Measurements from ENCODE around the gene KDM8.

KDM8 gene

GRCh38 chr16:27225536-27226360 lies 22.4 kb downstream of the KDM8 start:
- H3K4me2 ChIP-seq (ENCODE audit: low read length): no peak overlapping the region
- no peak overlapping the region for H3K4me3 ChIP-seq (ENCODE audit: low read length)
- no peaks in the 10 kb centered on the region for H3K27me3 ChIP-seq (ENCODE audit: control insufficient read depth, insufficient read depth, low read length)
- no peak overlapping the region for H3K9ac ChIP-seq (ENCODE audit: low read depth, low read length)
- no peaks in the 10 kb centered on the region for H3K9me3 ChIP-seq (replicated peaks; ENCODE audit: low read length)
- H3K4me1 ChIP-seq (ENCODE audit: control insufficient read depth, insufficient read depth, low read length): peaks cover 32% of the 10 kb centered on the region
- peaks cover 28% of the 10 kb centered on the region for H3K36me3 ChIP-seq (ENCODE audit: insufficient read depth, low read length)

GRCh38 chr16:27226476-27226875 lies 23.1 kb downstream of the KDM8 start:
- no peak overlapping the region for H3K9ac ChIP-seq (ENCODE audit: low read depth, low read length)
- H3K4me3 ChIP-seq (ENCODE audit: low read length): no peak overlapping the region
- no peaks in the 10 kb centered on the region for H3K27me3 ChIP-seq (ENCODE audit: control insufficient read depth, insufficient read depth, low read length)
- H3K36me3 ChIP-seq (ENCODE audit: insufficient read depth, low read length): peaks cover 28% of the 10 kb centered on the region
- H3K4me1 ChIP-seq (ENCODE audit: control insufficient read depth, insufficient read depth, low read length): peaks cover 32% of the 10 kb centered on the region
- no peaks in the 10 kb centered on the region for H3K9me3 ChIP-seq (replicated peaks; ENCODE audit: low read length)
- H3K4me2 ChIP-seq (ENCODE audit: low read length): no peak overlapping the region

- Histone ChIP-seq H3K4me3 (ENCODE audit: low read length) (no peak overlapping the region), H3K4me2 (ENCODE audit: low read length) (no peak overlapping the region), H3K9ac (ENCODE audit: low read depth, low read length) (no peak overlapping the region), H3K4me1 (ENCODE audit: control insufficient read depth, insufficient read depth, low read length) (peaks cover 25% of the 10 kb centered on the region), H3K9me3 (replicated peaks; ENCODE audit: low read length) (no peaks in the 10 kb centered on the region), H3K27me3 (ENCODE audit: control insufficient read depth, insufficient read depth, low read length) (no peaks in the 10 kb centered on the region), H3K36me3 (ENCODE audit: insufficient read depth, low read length) (peaks cover 29% of the 10 kb centered on the region)
These were observed 23.8 kb downstream of the KDM8 start for GRCh38 chr16:27226976-27227705.

- H3K9me3 ChIP-seq (replicated peaks; ENCODE audit: low read length): no peaks in the 10 kb centered on the region
- H3K27me3 ChIP-seq (ENCODE audit: control insufficient read depth, insufficient read depth, low read length): no peaks in the 10 kb centered on the region
- H3K4me2 ChIP-seq (ENCODE audit: low read length): no peak overlapping the region
- peaks cover 16% of the 10 kb centered on the region for H3K4me1 ChIP-seq (ENCODE audit: control insufficient read depth, insufficient read depth, low read length)
- no peak overlapping the region for H3K4me3 ChIP-seq (ENCODE audit: low read length)
- H3K9ac ChIP-seq (ENCODE audit: low read depth, low read length): no peak overlapping the region
- peaks cover 35% of the 10 kb centered on the region for H3K36me3 ChIP-seq (ENCODE audit: insufficient read depth, low read length)
These were observed 24.7 kb downstream of the KDM8 start for GRCh38 chr16:27228045-27228444.

GRCh38 chr16:27228621-27229501 lies 25.5 kb downstream of the KDM8 start:
- H3K4me2 ChIP-seq (ENCODE audit: low read length): no peak overlapping the region
- no peak overlapping the region for H3K9ac ChIP-seq (ENCODE audit: low read depth, low read length)
- H3K9me3 ChIP-seq (replicated peaks; ENCODE audit: low read length): no peaks in the 10 kb centered on the region
- no peak overlapping the region for H3K4me3 ChIP-seq (ENCODE audit: low read length)
- H3K27me3 ChIP-seq (ENCODE audit: control insufficient read depth, insufficient read depth, low read length): no peaks in the 10 kb centered on the region
- peaks cover 10% of the 10 kb centered on the region for H3K4me1 ChIP-seq (ENCODE audit: control insufficient read depth, insufficient read depth, low read length)
- H3K36me3 ChIP-seq (ENCODE audit: insufficient read depth, low read length): peaks cover 39% of the 10 kb centered on the region

- no peaks in the 10 kb centered on the region for H3K27me3 ChIP-seq (ENCODE audit: control insufficient read depth, insufficient read depth, low read length)
- no peak overlapping the region for H3K9ac ChIP-seq (ENCODE audit: low read depth, low read length)
- no peak overlapping the region for H3K4me2 ChIP-seq (ENCODE audit: low read length)
- peaks cover 12% of the 10 kb centered on the region for H3K4me1 ChIP-seq (ENCODE audit: control insufficient read depth, insufficient read depth, low read length)
- H3K9me3 ChIP-seq (replicated peaks; ENCODE audit: low read length): no peaks in the 10 kb centered on the region
- peaks cover 37% of the 10 kb centered on the region for H3K36me3 ChIP-seq (ENCODE audit: insufficient read depth, low read length)
- no peak overlapping the region for H3K4me3 ChIP-seq (ENCODE audit: low read length)
These were observed 26.7 kb downstream of the KDM8 start for GRCh38 chr16:27229891-27230470.

GRCh38 chr16:27230562-27231001 lies 27.3 kb downstream of the KDM8 start:
- H3K27me3 ChIP-seq (ENCODE audit: control insufficient read depth, insufficient read depth, low read length): no peaks in the 10 kb centered on the region
- H3K4me3 ChIP-seq (ENCODE audit: low read length): no peak overlapping the region
- H3K9ac ChIP-seq (ENCODE audit: low read depth, low read length): no peak overlapping the region
- H3K4me1 ChIP-seq (ENCODE audit: control insufficient read depth, insufficient read depth, low read length): peaks cover 17% of the 10 kb centered on the region
- no peak overlapping the region for H3K4me2 ChIP-seq (ENCODE audit: low read length)
- peaks cover 35% of the 10 kb centered on the region for H3K36me3 ChIP-seq (ENCODE audit: insufficient read depth, low read length)
- no peaks in the 10 kb centered on the region for H3K9me3 ChIP-seq (replicated peaks; ENCODE audit: low read length)

- no peak overlapping the region for H3K4me2 ChIP-seq (ENCODE audit: low read length)
- no peaks in the 10 kb centered on the region for H3K9me3 ChIP-seq (replicated peaks; ENCODE audit: low read length)
- no peak overlapping the region for H3K4me3 ChIP-seq (ENCODE audit: low read length)
- peaks cover 26% of the 10 kb centered on the region for H3K36me3 ChIP-seq (ENCODE audit: insufficient read depth, low read length)
- H3K9ac ChIP-seq (ENCODE audit: low read depth, low read length): no peak overlapping the region
- H3K4me1 ChIP-seq (ENCODE audit: control insufficient read depth, insufficient read depth, low read length): peaks cover 24% of the 10 kb centered on the region
- no peaks in the 10 kb centered on the region for H3K27me3 ChIP-seq (ENCODE audit: control insufficient read depth, insufficient read depth, low read length)
These were observed 28.4 kb downstream of the KDM8 start for GRCh38 chr16:27231692-27232060.

- peaks cover 31% of the 10 kb centered on the region for H3K4me1 ChIP-seq (ENCODE audit: control insufficient read depth, insufficient read depth, low read length)
- H3K4me3 ChIP-seq (ENCODE audit: low read length): no peak overlapping the region
- H3K4me2 ChIP-seq (ENCODE audit: low read length): no peak overlapping the region
- no peaks in the 10 kb centered on the region for H3K27me3 ChIP-seq (ENCODE audit: control insufficient read depth, insufficient read depth, low read length)
- no peak overlapping the region for H3K9ac ChIP-seq (ENCODE audit: low read depth, low read length)
- H3K9me3 ChIP-seq (replicated peaks; ENCODE audit: low read length): no peaks in the 10 kb centered on the region
- peaks cover 26% of the 10 kb centered on the region for H3K36me3 ChIP-seq (ENCODE audit: insufficient read depth, low read length)
These were observed 29.0 kb downstream of the KDM8 start for GRCh38 chr16:27232061-27232900.

- Histone ChIP-seq H3K4me2 (ENCODE audit: low read length) (no peak overlapping the region), H3K27me3 (ENCODE audit: control insufficient read depth, insufficient read depth, low read length) (no peaks in the 10 kb centered on the region), H3K36me3 (ENCODE audit: insufficient read depth, low read length) (peaks cover 26% of the 10 kb centered on the region), H3K9me3 (replicated peaks; ENCODE audit: low read length) (no peaks in the 10 kb centered on the region), H3K4me3 (ENCODE audit: low read length) (no peak overlapping the region), H3K9ac (ENCODE audit: low read depth, low read length) (no peak overlapping the region), H3K4me1 (ENCODE audit: control insufficient read depth, insufficient read depth, low read length) (peaks cover 38% of the 10 kb centered on the region)
These were observed 29.7 kb downstream of the KDM8 start for GRCh38 chr16:27232901-27233625.

Measured in skeletal muscle satellite cell (primary cell).